Spinal cord (tissue), 10 donors: ENCODE data around the gene GLB1L. TPM values are rescaled to one million over a fixed set of nuclear protein-coding genes. Genes with fewer than 3 reads are reported as not detected.
A peak's percentile ranks its signal among the peaks of the same experiment; 100 is the strongest.
"Not testable (repeated sequence)": the region's sequence is repeated elsewhere in the genome, so short reads cannot be mapped to it uniquely, and the experiment has no call there.

Experiments
- DNase-seq, 6 donors: peaks; one replicate each; pipeline versions ENCODE4 v3.0.0 to v3.0.0-alpha.2; 2013 to 2015; ENCODE audit warnings: low spot score in 6 of 6, low read depth in 4 of 6
- H3K27ac ChIP-seq: one replicate; pipeline ENCODE4 v1.5.1; 2013; ENCODE audit warnings: low read depth, low read length, control low read depth
- H3K27me3 ChIP-seq: one replicate; pipeline ENCODE4 v1.6.1; 2013; ENCODE audit warnings: low read length; ENCODE audit not compliant: control insufficient read depth, insufficient read depth
- H3K36me3 ChIP-seq: one replicate; pipeline ENCODE4 v1.6.1; 2013; ENCODE audit warnings: low read length; ENCODE audit not compliant: control insufficient read depth, insufficient read depth
- H3K4me1 ChIP-seq: one replicate; pipeline ENCODE4 v1.6.1; 2013; ENCODE audit warnings: low read length; ENCODE audit not compliant: control insufficient read depth, insufficient read depth
- H3K4me3 ChIP-seq: one replicate; pipeline ENCODE4 v1.5.1; 2013; ENCODE audit warnings: low read depth, low read length, control low read depth
- H3K9me3 ChIP-seq: one replicate; pipeline ENCODE4 v1.6.1; 2013; ENCODE audit warnings: low read length; ENCODE audit not compliant: control insufficient read depth, insufficient read depth
- WGBS: methylation state at CpG from one replicate; pipeline ENCODE4 v1.1.5; 2013; ENCODE audit warnings: missing lambda C conversion rate; ENCODE audit not compliant: insufficient coverage; 5-methylcytosine and 5-hydroxymethylcytosine counted together
- polyA plus RNA-seq, 2 donors: library from polyadenylated mRNA; unstranded; fragments of 120-200 nt; gene quantifications; one replicate each; pipeline ENCODE4 v1.2.1, GENCODE V29; 2013; ENCODE audit not compliant: insufficient read length in 2 of 2
- total RNA-seq, 2 donors: library from RNA; depleted of rRNA in 1 of 2; stranded (reverse); fragments of 120-200 nt in 1 of 2; fragments of >200 nt in 1 of 2; gene quantifications; one replicate each; pipeline versions ENCODE4 v1.2.3 to v1.2.4, GENCODE V29; 2013 to 2014
- donor health status: healthy.

Gene GLB1L
- total and polyA plus RNA-seq, 4 donors: 9.4 to 22.1 (median 11.7) TPM

GRCh38 chr2:219289195-219289536 lies 43.9 kb upstream of the GLB1L start:
- no peak for DNase-seq
- Histone ChIP-seq H3K36me3 (peaks cover 52% of the 10 kb centered on the region), H3K9me3 (no peaks in the 10 kb centered on the region), H3K27me3 (no peaks in the 10 kb centered on the region), H3K4me1 (peaks cover 59% of the 10 kb centered on the region), H3K4me3 (no peak overlapping the region), H3K27ac (peak overlapping the region; percentile 94)
- 60% methylated on average over 6 of the region's 6 CpGs for WGBS

- H3K4me1 ChIP-seq: peaks cover 59% of the 10 kb centered on the region
Observed at GRCh38 chr2:219287580-219288265, 42.5 kb upstream of the GLB1L start.

GRCh38 chr2:219287116-219287440 lies 41.8 kb upstream of the GLB1L start:
- not testable (repeated sequence) for DNase-seq, H3K4me3 ChIP-seq, H3K9me3 ChIP-seq, H3K27me3 ChIP-seq
- Histone ChIP-seq H3K4me1 (peaks cover 60% of the 10 kb centered on the region), H3K27ac (peak overlapping the region; percentile 76), H3K36me3 (peaks cover 64% of the 10 kb centered on the region)
- WGBS: 85% methylated on average over 4 of the region's 6 CpGs

More at GRCh38 chr2:219287580-219288265, 42.5 kb upstream of the GLB1L start:
- Histone ChIP-seq H3K9me3 (no peaks in the 10 kb centered on the region), H3K27me3 (no peaks in the 10 kb centered on the region), H3K36me3 (peaks cover 62% of the 10 kb centered on the region), H3K27ac (no peak overlapping the region), H3K4me3 (no peak overlapping the region)
- 84% methylated on average over 9 of the region's 10 CpGs for WGBS
- DNase-seq: no peak

- Histone ChIP-seq H3K36me3 (peaks cover 69% of the 10 kb centered on the region), H3K4me3 (no peak overlapping the region), H3K9me3 (no peaks in the 10 kb centered on the region), H3K4me1 (peaks cover 65% of the 10 kb centered on the region), H3K27ac (peak overlapping the region; percentile 76), H3K27me3 (no peaks in the 10 kb centered on the region)
- DNase-seq: peak in 1 of 6 donors; percentile 32
- WGBS: 76% methylated on average over 10 of the region's 12 CpGs
Observed at GRCh38 chr2:219286436-219287115, 41.3 kb upstream of the GLB1L start.

GRCh38 chr2:219285894-219286425 lies 40.7 kb upstream of the GLB1L start:
- Histone ChIP-seq H3K27me3 (no peaks in the 10 kb centered on the region), H3K4me1 (peaks cover 68% of the 10 kb centered on the region), H3K27ac (peak overlapping the region; percentile 76), H3K36me3 (peaks cover 75% of the 10 kb centered on the region), H3K4me3 (no peak overlapping the region), H3K9me3 (no peaks in the 10 kb centered on the region)
- DNase-seq: peak in 2 of 6 donors; percentile 79 to 80
- 30% methylated on average over 9 of the region's 17 CpGs for whole genome bisulfite sequencing

- Histone ChIP-seq H3K9me3 (no peaks in the 10 kb centered on the region), H3K27ac (peak overlapping the region; percentile 67), H3K4me3 (no peak overlapping the region), H3K27me3 (no peaks in the 10 kb centered on the region), H3K4me1 (peaks cover 68% of the 10 kb centered on the region), H3K36me3 (peaks cover 74% of the 10 kb centered on the region)
- DNase-seq: no peak
- WGBS: 83% methylated on average over 4 of the region's 12 CpGs
Observed at GRCh38 chr2:219285373-219285735, 40.1 kb upstream of the GLB1L start.

GRCh38 chr2:219284501-219285372 lies 39.5 kb upstream of the GLB1L start:
- DNase-seq: no peak
- Histone ChIP-seq H3K4me3 (no peak overlapping the region), H3K27ac (peak overlapping the region; percentile 67), H3K36me3 (peaks cover 72% of the 10 kb centered on the region), H3K4me1 (peaks cover 68% of the 10 kb centered on the region), H3K27me3 (no peaks in the 10 kb centered on the region), H3K9me3 (no peaks in the 10 kb centered on the region)
- WGBS: 88% methylated on average over 12 of the region's 16 CpGs

- Histone ChIP-seq H3K9me3 (no peaks in the 10 kb centered on the region), H3K36me3 (peaks cover 66% of the 10 kb centered on the region), H3K27me3 (no peaks in the 10 kb centered on the region), H3K27ac (peak overlapping the region; percentile 57), H3K4me1 (peaks cover 73% of the 10 kb centered on the region), H3K4me3 (no peak overlapping the region)
- no peak for DNase-seq
- WGBS: 94% methylated on average over 11 of the region's 17 CpGs
Observed at GRCh38 chr2:219282943-219283581, 37.8 kb upstream of the GLB1L start.

- Histone ChIP-seq H3K9me3 (no peaks in the 10 kb centered on the region), H3K4me3 (no peak overlapping the region), H3K27ac (peak overlapping the region; percentile 57), H3K36me3 (peaks cover 63% of the 10 kb centered on the region), H3K27me3 (no peaks in the 10 kb centered on the region), H3K4me1 (peaks cover 77% of the 10 kb centered on the region)
- 100% methylated on average over 1 of the region's 5 CpGs for WGBS
- DNase-seq: no peak
Observed at GRCh38 chr2:219282375-219282774, 37.1 kb upstream of the GLB1L start.
